HL-60/S4 (cell line): ENCODE data around the gene LSM14B.
"Not testable (repeated sequence)": the region's sequence is repeated elsewhere in the genome, so short reads cannot be mapped to it uniquely, and the experiment has no call there.

Experiments
- in situ Hi-C: fragments of 300-500 bp; cut with MboI; formaldehyde crosslinking; loops from 2 replicates; pipeline ENCODE4 v1.14.3; 2022; ENCODE audit warnings: low sequenced_read_pairs

LSM14B gene

DNA sequence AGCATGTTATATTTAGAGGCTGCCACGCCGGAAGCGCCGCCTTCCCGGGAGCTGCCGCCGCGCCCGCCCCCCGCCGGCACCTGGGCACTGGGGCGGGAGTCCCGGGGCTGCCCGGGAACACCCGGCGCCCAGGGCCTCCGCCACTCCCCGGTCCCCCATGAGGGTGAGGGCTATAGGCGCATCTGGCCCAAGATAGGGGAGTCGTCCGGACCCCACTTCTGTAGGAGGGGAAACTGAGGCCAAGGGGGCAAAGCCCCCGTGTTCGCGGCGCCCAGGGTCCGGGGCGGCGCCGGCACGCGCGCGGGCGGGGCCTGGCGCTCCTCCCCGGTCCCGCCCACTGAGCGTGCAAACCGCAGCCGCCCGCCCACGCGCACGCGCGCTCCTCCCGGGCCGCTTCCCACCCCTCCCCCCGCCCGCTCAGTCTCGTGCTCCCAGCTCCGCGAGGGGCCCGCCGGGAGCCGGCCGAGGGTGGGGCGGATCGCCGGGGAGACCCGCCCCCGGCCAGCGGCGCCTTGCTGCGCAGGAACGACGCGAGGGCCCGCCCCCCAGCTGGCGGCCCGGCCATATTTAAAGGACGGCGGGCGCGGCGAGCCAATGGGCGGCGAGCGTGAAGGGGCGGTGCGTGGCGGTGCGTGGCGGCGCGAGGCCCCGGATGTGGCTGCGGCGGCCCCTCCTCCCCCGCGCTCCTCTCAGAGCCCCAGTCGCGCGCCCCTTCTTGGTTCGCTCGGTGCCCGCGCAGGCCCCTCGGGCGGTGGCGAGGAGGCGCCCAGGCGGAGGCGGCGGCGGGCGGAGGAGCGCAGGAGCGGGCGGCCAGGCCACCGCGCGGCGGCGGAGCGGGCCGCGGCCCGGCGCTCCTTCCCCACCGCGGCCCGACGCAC, at the start of gene LSM14B:
Gene LSM14B, plus strand, starts transcription at position 700 of the 878 bp plus-strand sequence. CDS start 192 bp downstream, outside the sequence.
- in situ Hi-C loops, result no loop called here

DNA sequence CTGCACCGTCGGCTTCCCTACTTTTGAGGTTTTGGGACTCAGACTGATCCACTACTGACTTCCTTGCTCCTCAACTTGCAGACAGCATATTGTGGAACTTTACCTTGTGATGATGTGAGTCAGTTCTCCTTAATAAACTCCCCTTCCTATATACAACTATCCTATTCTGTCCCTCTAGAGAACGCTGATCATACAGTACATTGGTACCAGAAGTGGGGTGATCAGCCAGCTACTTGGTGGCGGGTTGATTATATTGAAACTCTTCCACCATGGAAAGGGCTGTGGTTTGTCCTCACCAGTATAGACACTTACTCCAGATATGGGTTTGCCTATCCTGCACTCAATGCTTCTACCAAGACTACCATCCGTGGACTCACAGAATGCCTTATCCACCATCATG, 49.0 kb upstream of the LSM14B start:
- in situ Hi-C loops, result no loop called here

DNA sequence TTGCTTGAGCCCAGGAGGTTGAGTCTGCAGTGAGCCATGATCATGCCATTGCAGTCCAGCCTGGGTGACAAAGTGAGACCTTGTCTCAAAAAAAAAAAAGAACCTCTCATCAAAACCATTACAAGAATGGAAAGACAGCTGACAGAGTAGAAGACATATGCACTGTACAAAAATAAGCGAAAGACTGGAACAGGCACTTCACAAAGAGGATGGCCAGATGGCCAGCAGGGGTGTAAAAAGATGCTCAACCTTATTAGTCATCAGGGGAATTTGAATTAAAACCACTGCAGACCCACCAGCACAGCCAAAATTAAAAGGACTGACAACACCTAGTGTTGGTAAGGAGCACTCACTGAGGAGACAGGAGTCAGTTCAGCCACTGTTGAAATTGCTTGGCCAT, 43.1 kb upstream of the LSM14B start:
- in situ Hi-C loops, result no loop called here

DNA sequence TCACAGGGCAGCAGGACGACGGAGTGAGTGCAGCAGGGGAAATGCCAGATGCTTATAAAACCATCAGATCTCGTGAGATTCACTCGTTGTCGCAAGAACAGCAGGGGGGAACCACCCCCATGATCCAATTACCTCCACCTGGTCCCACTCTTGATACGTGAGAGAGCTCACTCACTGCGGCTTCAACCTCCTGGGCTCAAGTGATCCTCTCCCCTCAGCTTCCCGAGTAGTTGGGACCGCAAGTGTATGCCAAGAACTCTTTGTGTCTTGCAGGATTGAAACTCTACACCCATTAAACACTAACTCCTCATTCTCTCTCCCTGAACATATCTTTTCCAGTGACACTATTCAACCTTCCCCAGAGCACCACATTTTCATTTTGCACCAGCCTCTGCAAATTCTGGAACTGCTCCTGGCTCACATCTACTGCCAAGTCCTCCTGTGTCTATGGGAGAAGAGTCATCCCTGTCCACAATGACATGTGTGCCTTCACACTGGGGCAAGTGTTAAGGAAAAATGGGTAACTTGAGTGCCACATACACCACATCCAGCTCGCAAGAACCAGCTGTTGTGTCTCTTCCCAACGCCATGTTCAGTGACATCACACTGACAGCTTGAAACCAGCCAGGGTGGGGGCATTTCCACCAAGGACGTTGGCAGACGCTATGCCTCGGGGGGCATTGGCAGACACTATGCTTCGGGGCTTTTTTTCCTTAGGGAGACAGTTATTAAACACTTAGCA, 41.9 kb upstream of the LSM14B start:
- in situ Hi-C loops, result no loop called here

DNA sequence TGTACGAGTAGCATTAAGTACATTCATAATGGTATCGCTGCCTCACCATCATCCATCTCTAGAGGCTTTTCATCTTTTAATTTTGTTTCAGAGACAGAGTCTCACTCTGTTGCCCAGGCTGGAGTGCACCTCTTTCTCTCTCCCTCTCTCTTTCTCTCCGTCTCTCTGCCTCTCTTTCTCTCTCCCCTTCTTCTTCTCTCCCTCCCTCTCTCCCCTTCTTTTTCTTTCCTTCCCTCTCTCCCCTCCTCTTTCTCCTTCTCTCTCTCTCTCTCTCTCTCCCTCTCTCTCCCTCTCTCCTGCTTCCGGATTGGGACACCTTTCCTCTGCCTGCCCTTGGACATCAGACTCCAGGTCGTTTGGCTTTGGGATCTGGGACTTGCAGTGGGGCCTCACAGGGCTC, 39.0 kb upstream of the LSM14B start:
- in situ Hi-C loops, result no loop called here

DNA sequence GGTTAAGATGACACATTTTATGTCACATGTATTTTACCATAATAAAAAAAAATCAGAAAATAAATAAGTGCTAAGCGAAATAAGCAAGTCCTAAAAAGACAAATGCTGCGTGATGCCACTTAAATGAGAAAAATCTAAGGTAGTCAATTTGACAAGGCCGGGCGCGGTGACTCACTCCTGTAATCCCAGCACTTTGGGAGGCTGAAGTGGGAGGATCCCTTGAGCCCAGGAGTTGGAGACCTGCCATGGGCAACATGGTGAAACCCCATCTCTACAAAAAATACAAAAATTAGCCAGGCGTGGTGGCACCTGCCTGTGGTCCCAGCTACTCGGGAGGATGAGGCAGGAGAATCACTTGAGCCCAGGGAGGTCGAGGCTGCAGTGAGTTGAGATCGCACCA, 38.1 kb upstream of the LSM14B start:
- in situ Hi-C loops, result not testable (repeated sequence)

DNA sequence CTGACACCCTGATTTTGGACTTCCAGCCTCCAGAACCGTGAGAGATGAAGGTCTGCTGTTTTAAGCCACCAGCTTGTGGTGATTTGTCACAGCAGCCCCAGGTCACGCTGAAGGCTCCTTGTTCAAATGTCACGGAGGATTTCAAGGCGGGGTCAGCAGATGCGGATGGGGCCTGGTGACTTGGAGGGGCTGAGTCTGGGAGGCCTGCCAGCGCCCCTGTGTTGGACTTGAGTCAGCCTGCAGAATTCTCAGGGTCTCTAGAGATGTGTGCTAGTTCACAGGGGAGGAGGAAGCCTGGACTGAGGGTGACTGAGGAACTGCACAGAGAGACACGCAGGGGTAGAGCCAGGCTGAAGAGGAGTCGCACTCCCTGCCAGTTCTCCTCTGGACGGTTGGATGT, 37.1 kb upstream of the LSM14B start:
- in situ Hi-C loops, result no loop called here

DNA sequence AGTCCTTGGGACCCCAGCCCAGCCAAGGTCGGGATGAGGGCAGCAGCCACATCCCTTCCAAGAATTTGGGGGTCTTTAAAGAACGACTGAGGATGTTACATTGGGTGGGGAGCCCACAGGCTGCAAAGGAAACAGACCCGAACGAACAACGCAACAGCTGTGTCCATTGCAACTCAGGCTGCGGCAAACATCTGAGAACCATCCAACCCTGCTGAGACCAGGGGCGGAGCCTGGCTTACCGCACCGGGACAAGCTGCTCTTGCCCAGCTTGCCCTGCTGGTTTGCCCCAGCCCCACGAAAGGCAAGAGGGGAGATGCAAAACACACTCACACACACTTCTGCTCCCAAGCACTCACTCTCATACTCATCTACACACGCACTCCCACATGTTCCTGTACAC, 35.0 kb upstream of the LSM14B start:
- in situ Hi-C loops, result no loop called here

DNA sequence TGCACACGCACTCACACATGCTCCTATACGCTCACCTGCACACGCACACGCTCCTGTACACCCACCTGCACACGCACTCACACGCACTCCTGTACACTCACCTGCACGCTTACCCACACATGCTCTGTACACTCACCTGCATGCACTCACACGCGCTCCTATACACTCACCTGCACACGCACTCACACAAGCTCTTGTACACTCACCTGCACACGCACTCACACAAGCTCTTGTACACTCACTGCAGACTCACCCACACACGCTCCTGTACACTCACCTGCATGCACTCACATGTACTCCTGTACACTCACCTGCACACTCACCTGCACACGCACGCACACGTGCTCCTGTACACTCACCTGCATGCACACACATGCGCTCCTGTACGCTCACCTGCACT, 34.6 kb upstream of the LSM14B start:
- in situ Hi-C loops, result no loop called here

DNA sequence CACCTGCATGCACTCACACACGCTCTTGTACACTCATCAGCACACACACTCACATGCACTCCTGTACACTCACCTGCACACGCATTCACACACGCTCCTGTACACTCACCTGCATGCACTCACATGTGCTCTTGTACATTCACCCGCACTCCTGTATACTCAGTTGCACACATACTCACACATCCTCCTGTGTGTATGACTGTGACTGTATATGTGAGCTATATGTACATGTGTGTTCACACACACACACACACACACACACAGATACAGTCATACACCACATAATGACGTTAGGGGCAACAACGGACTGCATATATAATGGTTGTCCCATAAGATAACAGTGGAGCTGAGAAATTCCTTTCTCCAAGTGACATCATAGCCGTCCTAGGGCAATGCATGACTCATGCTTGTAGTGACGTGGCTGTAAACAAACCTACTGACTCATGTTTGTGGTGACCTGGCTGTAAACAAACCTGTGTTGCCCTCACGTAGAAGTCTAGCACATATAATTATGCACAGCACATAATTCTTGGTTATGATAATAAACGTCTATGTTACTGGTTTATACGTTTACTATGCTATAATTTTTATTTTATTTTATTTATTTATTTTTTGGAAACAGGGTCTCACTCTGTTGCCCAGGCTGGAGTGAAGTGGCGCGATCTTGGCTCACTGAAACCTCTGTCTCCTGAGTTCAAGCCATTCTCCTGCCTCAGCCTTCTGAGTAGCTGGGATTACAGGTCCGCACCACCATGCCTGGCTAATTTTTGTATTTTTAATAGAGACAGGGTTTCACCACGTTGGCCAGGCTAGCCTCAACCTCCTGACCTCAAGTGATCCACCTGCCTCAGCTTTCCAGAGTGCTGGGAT, 33.8 kb upstream of the LSM14B start:
- in situ Hi-C loops, result no loop called here

DNA sequence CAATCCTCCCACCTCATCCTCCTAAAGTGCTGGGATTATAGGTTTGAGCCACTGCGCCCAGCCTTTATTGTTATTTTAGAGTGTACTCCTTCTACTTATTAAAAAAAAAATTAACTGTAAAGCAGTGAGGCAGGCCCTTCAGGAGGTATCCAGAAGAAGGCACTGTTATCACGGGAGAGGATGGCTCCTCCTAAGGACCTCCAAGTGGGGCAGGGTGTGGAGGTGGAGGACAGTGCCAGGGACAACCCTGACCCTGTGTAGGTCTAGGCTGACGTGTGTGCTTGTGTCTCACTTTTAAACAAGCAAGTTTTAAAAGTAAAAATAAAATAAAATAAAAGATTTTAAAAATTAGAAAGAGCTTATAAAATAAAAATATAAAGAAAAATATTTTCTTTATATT, 32.9 kb upstream of the LSM14B start:
- in situ Hi-C loops, result no loop called here

DNA sequence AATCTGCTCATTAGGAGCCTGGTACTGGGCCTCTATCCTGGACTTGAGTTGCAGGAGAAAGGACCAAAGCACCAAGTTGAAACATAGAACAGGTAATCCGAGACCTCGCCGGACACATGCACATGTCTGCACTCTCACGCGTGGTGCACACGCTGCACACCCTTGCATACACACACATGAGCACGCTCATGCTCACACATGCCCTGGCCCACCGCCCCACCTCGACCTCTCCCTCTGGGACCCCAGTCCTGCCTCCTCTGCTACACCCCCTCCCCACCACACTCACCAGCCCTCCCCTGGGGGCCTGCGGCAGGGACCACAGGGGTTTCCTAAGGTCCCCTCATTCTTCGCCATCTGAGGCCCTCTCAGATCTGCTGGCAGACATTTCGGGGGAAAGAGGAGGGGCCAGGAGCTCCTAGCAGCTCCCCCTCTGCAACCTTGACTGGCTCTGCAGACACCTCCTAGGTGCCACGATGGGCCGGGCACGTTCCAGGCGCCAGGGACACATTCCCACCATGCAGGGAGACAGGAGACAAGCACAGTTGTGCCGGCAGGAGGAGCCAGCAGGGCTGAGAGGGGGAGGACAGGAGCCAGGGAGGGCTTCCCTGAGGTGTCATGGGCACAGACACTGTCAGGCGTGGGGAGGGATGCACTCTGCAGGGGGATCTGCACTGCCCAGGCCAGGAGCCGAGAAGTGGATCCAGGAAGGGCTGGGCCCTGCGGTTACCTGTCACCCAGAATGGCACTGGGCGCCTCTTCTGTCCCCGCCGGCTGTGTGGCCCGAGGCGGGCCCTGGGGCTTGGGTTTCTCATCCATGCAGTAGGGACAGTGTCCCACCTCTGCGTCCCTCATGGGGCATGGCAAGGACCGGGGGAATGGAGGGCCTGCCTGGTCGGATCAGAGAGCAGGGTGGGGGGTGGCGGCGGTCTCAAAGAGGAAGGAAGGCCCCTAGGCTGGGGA, 25.6 kb upstream of the LSM14B start:
- in situ Hi-C loops, result no loop called here

DNA sequence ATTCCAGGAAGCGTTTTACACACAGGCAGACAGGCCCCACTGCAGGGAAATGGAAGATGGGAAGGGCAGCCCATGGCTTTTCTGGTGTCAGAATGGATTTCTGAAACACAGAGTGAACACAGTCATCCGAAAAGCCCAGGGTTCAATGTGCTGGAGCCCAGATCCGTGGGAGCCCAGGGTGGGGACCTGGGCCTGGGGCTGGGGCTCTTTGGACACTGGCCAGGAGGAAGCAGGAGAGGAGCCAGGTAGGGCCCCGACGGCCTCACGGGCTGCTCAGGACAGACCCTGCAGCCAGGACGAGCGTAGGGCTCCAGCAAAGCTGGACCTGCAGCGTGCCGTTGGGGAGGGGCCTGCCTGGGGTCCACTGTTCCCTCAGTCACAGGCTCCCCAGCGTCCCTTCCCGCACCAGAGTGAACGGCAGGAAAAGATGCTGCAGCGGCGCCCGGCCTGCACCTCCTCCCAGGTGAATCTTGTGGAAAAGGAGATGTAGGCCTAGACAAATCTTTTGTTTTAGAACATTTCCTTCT, 24.3 kb upstream of the LSM14B start:
- in situ Hi-C loops, result no loop called here

DNA sequence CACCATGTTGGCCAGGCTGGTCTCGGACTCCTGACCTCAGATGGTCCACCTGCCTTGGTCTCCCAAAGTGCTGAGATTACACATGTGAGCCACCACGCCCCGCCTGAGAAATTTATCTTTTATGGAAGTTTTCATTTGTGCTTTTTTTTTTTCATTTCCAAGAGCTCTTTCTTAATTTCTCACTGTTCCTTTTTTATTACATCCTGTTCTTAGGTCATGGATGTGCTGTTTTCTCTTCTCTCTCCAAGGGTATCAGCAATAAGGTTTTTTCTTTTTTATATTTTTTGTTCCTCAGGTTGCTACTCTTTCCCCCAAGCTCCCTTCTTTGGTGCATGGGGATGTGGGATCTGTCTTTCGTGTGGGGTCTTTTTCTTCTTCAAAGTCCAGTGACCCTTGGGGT, 21.2 kb upstream of the LSM14B start:
- in situ Hi-C loops, result no loop called here

DNA sequence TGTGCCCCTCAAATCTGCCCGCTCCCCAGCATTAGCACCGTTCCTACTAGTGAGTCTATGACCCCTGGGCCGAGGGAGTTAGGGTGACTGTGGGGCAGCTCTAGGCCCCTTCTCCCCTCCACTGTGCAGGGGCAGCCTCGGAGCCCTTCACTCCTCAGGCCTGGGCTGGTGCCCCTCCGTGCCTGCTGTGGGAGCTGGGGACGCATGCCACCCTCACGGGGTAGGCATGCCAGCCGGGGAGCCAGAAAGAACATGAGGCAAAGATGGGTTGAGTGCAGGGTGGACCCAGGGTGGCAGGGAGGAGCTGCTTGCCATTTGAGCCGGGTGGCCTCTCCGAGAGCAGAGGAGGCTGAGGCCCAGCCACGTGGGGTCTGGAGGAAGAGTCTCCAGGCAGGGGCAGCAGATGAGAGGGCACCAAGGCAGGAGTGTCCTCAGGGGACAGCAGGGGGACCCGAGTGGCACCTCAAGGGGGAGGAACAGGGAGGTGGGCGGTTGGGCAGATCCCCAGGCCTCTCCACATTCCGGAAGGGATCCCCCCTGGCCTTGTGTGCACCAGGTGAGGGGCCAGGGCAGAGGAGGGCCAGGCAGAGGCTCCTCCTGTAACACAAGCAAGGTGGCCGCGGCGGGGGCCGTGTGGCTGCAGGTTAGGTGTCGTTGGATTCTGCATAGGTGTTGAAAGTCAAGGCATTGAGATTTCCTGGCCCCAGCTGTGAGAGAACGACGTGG, 18.6 kb upstream of the LSM14B start:
- in situ Hi-C loops, result no loop called here

DNA sequence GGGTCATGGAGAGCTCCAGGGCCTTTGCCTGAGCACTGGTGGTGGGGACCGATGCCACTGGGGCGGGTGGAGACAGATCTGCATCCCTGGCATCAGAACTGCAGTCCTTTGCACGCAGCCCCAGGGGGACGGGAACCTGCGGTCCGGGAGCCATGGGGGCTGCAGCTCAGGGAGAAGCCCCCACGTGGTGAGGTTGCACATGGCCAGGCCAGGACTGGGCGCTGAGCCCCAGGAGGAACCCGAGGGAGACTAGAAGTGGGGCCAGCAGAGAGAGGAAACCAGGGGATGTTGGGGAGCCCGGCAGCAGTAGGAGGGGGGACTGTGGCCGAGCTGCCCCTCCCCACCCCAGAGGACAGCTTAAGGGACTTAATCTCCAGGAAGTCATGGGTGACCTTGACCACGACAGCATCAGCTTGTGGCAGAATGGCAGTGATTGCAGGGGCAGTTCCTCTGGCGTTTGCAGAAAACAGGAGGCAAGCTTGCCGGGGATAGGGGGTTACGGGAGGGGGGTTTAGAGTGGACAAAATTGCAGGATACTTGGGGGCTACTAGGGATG, 18.0 kb upstream of the LSM14B start:
- in situ Hi-C loops, result no loop called here

DNA sequence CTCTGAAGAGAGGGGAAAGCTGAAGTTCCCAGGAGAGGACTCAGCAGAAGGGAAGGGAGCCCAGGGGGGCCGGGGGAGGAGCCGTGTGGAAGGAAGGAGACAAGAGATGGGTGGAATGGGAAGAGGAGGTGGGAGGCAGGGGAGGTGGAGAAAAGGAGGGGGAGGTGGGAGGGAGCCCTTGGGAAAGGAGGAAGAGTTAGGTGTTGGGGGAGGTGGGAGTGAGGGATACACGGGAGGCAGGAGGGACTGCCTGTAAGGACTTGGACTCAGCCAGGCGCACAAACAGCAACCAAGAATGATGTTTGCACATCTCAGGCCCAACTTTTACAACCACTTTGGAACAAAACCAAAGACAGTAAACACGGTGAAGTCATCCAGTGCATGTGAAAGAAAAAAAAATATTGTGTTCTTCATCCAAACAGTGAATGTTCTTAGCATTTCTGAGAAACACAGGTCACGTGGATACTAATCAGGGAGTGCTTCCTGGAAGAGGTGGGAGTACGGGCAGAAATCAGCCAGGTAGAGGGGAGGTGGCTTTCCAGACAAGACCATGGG, 17.4 kb upstream of the LSM14B start:
- in situ Hi-C loops, result no loop called here

DNA sequence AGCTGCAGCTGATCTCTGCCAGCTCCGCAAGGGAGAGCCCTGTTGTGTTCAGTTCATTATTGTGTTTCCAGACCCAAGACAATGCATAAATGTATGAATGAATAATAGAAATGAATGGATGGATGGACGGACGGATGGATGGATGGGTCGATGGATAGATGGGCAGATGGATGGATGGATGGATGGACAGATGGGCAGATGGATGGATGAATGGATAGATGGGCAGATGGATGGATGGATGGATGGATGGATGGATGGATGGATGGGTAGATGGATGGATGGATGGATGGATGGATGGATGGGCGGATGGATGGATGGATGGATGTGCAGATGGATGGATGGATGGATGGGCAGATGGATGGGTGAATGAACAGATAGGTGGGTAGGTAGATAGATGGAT, 16.7 kb upstream of the LSM14B start:
- in situ Hi-C loops, result no loop called here

DNA sequence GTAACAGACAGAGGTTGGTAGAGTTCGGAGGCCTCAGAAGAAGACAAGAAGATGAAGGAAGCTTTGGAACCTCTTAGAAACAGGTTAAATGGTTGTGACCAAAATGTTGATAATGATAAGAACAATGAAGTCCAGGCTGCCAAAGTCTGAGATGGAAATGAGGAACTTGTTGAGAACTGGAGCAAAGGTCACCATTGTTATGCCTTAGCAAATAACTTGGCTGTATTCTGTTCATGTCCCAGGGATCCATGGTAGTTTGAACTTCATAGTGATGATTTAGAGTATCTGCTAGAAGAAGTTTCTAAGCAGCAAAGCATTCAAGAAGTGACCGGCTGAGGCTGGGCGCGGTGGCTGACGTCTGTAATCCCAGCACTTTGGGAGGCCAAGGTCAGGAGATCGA, 11.1 kb upstream of the LSM14B start:
- in situ Hi-C loops, result no loop called here
